PC-9 (cell line): Measurements from ENCODE around the gene NLK.

Source experiments
- CTCF ChIP-seq: fragments of 200-600 bp; sonication (generic); conservative IDR thresholded peaks from 2 replicates; pipeline ENCODE4 v1.6.1; 2017; ENCODE audit warnings: mixed run types, antibody characterized with exemption, mild to moderate bottlenecking, moderate library complexity
- EZH2 ChIP-seq: fragments of 200-600 bp; sonication (generic); IDR thresholded peaks from 2 replicates; pipeline ENCODE4 v1.8.0; 2017; ENCODE audit warnings: antibody characterized with exemption, low read depth

- no peak for TF ChIP-seq CTCF
- no peak for TF ChIP-seq EZH2
These were observed 23.2 kb downstream of the NLK start for GRCh38 chr17:28065706-28066105.
